Stimulated activated CD8-positive, alpha-beta memory T cell treated with anti-CD3 and anti-CD28 coated beads, Interleukin-12 subunit alpha, Interleukin-12 subunit beta, amount 100 ng/mL, for 24 hours (primary cell): Measurements from ENCODE around the gene RAB14.

Experiments
- DNase-seq: peaks from one replicate; pipeline ENCODE4 v3.0.0-alpha.2; 2020; ENCODE audit errors: extremely low read depth

Gene RAB14

DNA sequence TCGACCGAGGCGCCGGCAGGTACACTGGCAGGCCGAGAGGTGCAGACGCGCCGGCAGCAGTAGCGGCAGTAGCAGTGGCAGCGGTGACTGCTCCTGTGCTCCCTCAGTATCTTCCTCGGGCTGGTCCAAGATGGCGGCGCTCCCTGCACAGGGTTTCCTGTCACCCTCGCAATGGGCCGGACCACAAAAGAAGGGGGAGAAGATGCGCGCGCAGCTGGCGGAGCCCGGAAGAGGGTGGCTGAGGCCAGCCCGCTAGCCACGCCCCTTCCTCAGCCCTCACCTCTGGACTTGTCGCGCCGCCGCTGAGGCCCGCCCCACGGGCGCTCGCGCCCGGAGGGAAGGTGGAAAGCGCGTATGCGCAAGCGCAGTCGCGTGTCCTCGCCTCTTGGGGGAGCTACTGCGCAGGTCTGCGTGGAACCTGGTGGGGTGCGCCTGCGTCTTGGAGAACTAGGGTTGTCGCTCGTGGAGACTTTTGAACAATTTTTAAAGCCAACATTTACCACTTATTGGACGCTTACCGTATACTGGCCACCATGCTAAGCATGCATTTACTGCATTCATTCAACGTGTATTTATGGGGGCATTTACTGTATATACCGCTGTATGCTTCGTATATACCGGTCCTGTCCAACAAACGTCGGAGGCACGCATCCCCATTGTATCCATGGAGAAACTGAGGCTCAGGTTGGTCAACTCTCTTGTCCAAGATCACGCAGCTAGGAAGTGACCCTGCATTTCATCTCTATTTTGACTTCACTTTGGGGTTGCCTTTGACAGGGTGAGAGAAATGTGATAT, at the start of gene RAB14:
RAB14 (minus strand) TSS at position 132 of the 796 bp plus-strand sequence. CDS start 8,457 bp downstream, outside the sequence.
- peak; percentile 100 for DNase-seq

DNA sequence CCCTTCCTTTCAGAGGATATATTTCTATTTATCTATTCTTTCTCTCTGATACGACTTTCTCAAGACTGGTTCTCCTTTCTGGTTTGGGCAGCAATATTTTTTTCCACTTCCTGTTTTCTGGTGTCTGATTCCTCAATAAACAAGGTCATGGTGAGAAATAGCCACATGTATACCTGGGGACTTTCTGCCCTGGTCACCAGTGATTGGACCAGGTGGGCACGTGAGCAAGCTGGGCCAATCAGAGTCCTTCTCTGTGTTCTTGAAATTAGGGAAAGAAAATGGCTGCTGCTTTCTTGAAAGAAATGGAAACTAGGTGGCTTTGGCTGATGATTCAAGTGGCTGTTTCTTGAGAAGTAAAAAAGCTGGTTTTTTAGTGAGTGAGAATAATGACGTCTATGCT, 47.9 kb upstream of the RAB14 start:
- DNase-seq, result no peak

DNA sequence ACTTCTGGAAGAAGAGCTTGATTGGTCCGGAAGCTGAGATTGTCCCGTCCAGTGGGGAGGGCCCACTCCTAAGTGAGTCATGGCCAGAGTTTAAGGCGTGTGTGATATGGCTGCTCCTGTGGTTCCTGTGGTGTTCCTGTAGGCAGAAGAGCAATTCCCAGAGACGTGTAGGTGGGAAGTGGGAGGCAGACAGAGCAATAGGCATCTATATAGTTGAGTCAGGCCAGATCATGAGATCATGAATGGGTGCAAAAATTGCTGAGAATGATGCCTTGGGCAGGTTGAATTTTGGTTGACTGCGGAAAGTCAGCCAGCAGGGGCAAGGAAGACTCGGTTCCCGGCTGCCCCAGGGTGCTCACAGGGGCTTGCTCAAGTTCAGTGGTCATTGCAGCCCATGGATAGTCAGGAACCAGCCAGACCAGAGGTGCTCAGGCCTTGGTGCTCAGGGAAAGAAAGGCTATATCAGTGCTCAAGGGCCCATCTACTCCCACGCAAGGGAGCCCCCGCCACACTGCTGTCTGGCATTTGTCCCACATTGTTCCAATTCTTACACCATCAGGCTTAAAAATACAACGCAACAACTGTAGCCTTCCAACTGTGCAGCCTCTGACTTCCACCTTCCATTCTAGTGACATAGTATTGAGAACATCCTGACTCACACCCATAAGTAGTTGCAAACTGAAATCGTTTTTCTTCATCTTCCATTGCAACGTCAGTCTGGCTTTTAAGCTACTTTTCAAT, 45.3 kb upstream of the RAB14 start:
- DNase-seq, result no peak

DNA sequence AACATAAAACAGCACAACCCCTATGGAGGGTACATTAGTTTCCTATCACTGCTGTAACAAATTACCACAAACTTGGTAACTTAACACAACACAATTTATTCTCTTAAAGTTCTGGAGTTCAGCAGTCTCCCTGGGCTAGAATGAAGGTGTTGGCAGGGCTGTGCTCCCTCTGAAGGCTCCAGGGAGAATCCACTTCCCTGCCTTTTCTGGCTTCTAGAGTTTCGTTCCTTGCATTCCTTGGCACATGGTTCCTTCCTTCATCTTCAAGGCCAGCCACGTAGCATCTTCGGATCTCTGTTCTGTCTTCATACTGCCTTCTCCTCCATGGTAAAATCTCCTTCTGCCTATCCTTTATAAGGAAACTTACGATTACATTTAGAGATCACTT, 41.3 kb upstream of the RAB14 start:
- no peak for DNase-seq

DNA sequence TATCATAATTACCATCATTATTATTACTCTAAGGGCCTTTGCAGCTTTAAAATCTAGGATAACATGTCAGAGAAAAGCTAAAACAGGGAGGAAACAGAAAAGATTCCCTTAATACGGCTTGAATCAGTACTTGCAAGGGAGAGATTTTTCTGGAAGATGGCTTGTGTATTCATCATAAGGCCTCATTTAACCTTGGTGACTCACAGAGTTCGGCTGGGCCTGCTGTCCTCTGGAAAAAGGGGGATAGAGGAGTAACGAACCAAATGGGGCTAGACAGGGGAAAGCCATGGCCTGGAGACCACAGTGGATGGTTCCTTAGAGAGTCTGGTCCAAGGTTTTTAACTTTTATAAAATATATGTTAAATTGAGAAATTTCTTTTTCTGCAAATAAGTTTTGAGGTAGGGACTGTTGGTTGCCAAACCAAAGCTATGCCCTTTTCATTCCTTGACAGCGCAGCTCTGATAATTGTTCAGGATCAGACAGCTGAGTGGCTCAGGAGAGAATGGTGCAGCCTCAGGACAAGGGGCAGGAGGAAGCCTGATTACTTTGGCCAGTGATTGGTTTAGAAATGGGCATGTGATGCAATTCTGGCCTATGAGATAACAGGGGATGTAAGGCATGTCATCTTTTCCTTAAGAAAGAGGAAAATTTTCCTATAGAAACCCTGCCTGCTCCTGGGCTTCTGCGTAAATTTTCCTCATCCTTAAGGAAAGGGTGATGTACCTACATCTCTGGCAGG, 40.7 kb upstream of the RAB14 start:
- DNase-seq, result no peak

DNA sequence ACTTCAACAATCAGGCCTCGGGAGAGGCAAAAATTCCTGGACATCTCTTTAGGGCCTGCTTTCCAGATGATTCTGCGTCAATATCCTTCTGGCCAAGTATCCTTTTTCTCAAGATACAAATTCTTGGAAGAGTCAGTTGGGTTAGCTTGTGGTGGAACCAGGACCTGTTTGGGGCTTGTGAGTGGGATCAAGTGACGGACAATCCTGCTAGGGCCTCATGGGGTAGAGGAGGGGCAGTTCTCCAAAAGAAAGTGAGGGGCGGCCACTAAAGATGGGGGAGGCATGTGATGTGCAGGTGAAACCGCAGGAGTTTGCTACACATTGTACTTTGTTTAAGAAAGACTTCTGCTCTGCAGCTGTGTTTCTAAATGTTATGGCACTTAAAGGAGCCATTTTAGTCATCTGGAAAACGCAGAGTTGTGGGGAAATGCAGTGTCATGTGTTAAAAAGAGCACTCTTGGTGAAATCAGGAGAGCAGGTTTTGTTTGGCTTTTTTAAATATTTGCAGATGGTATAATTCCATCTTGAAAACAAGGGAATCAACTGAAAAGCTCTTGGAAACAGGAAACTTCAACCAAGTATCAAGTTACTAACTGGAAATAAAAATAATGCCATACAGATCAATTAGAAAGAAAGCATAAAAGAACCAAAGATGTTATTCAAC, 38.9 kb upstream of the RAB14 start:
- DNase-seq, result no peak

DNA sequence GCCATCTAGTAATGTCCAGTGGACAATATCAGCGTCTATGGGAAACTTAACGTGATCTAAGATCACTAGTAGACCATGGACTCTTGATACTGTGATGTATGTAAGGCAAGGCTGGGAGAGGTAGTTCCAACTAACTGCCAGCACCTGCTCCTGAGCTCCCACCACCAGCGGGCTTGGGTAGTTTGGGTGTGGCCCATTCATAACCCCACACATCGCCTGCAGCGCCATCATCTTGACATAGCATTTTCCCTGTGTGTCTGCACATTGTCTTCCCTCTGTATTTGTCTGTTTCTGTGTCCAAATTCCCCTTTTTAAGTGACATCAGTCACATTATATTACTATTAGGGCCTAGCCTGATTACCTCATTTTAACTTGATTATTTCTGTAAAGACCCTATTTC, 38.2 kb upstream of the RAB14 start:
- DNase-seq, result no peak

DNA sequence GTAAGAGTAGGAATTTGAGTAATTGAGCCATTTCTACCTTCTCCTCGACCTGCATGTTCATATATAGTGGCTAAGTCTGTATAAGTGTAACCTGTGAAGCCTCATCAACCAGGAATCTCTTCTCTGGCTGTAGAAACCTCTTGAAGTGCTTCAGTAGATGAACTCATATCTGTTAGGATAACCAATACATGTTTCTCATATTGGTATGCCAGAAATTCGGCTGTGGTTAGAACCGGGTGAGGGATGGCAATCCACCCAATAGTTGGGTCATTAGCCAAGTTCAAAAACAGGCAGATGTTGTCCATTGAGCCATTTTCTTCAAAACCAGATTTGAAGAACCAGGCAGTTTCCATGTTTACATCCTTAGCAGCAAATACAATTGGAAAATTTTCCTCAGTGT, 37.4 kb upstream of the RAB14 start:
- DNase-seq, result no peak

DNA sequence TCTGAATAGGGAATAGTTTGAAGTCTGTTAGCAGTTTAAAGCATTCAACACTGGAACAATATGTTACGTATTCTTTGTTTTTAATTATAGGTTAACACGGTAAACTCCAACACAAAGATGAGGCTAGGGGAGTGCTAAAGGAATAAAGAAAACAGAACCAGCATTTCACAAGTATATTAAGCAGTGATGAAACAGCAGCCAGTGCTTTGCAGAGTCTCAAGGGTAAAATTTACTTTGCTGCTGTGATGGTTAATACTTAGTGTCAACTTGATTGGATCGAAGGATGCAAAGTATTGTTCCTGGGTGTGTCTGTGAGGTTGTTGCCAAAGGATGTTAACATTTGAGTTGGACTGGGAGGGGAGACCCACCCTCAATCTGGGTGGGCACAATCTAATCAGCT, 36.2 kb upstream of the RAB14 start:
- no peak for DNase-seq

DNA sequence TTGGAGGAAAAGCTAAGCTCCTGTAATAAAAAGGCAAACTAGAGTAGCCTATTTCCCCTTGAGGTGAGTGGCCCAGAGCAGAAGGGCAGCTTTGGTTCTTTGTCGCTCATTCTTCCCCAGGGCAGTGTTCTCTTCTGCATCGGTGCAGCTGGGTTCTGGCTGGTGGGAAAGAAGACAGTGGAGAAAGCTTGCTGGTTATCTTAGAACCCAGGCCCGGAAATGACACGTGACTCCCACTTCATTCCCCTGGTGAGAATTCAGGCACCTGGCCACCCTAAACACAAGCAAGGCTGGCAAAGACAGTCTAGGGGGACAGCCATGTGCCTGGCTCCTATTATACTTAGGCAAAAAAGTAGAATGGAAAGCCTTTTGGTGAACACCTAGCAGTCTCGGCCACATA, 33.8 kb upstream of the RAB14 start:
- no peak for DNase-seq

DNA sequence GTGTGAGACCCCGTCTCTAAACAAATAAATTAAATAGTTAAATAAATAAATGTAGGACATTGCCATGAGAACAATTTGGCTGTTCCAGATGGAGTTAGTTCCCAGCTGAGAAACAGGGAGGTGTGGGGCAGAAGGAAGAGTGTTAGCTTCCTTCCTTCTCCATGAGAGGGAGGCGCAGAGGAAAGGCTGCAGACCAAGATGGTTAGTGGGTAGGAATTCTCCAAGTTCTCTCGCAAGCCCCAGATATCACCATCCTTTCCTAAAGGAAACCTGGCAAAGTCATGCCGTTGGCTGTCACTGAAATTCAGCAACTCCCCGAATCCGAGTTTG, 33.1 kb upstream of the RAB14 start:
- no peak for DNase-seq

DNA sequence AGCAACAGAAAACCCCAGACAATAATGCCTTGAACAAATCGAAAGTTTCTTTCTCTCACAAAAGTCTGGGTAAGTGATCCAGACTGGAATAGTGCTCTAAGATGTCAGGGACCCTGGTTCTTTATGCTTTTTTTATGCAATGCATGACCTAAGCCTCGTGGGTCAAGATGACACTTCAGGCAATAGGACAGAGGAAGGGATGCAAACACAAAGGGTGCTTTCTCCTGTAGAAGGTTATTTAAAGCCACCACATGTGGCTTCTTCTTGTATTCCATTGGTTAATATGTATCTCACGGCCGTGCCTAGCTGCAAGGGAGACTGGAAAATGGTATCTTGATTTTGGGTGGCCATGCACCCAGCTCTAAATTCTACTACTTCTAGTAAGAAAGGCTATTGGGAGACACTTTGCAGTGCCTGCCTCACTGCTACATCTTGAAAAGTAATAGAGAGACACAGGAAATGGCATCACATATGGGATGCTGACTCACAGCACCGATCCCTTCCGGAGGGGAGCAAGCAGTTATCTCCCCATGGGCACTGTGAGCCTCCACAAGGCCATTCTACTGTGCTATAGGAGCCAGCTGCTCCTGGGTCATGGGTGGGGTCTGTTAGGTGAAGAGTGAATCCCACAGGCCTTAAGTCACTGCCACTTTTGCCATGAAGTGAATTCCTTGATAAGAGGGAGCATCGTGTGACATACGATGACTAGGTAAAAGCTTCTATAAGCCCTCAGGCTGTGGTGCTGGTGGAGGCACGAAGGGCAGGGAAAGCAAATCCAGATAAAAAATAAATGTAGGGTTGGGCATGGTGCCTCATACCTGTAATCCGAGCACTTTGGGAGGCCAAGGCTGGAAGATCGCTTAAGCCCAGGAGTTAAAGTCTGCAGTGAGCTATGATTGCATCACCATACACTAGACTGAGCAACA, 32.5 kb upstream of the RAB14 start:
- DNase-seq, result no peak

DNA sequence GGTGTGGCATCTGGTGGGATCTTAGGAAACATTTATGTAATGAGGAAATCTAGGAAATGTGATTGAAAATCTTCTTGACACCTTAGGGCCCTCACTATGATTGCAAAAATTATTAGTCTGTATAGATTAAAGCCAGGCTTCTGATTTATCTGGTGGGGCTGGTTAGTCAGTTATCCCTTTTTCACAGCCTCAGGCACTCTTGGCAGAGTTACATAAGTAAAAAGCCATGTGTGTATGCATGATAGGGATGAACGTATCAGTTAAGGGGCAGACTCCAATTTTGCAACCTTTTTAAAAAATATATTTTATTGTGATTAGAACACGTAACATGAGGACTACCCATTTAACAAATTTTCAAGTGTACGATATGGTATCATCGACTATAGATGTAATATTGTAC, 30.6 kb upstream of the RAB14 start:
- no peak for DNase-seq

DNA sequence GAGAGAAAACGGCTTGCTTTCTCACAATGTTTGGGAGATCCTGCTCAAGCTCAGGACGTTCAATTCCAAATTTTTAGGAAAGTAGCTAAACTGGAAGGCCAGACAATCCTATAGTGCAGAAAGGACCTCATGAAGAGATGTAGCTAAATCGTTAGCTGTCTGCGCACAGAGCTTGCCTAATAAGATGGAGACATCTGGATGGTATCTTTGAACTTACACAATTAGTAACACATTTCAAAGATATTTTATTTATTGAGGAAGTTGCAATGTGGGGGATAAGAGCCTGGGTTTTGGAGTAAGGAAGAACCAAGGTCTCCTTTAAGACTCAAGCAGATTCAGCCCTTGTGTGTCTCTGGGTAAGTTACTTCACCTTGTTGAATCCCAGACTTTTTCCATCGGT, 28.6 kb upstream of the RAB14 start:
- no peak for DNase-seq

DNA sequence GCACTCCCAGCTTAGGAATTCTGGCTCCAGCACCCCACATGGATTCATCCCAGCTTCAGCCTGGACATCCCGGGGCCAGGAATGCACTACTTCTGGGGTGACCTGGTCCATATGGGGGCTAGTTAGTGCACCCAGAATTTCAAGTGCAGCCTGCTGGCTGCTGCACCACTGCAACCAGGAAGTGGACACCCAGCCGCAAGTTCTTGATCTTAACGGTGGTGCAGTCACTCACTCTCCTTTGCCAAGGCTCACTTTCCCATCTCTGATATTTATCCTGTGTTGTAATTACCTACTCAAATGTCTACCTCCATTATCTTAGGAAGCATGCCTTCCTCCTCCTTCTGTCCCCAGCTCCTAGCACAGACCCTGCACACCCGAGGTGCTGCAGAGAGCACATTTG, 26.2 kb upstream of the RAB14 start:
- DNase-seq, result no peak

DNA sequence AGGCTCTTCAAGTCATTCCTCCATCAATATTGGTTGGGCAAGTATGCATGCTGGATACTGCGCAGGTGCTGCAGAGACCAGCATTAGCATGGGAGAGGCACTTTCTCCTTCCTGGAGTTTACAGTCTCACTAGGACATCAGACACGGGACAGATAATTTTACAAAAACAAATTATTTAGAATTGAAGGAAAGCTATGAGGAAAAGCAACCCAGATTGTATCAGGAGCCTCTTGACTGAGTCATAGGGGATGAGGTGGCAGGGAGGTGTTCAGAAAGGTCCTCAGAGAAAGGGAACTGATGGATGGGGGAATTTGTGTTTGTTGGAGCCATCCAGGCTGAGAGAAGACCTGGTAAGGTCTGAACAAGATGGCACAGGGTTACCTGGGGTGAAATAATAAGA, 24.5 kb upstream of the RAB14 start:
- no peak for DNase-seq

DNA sequence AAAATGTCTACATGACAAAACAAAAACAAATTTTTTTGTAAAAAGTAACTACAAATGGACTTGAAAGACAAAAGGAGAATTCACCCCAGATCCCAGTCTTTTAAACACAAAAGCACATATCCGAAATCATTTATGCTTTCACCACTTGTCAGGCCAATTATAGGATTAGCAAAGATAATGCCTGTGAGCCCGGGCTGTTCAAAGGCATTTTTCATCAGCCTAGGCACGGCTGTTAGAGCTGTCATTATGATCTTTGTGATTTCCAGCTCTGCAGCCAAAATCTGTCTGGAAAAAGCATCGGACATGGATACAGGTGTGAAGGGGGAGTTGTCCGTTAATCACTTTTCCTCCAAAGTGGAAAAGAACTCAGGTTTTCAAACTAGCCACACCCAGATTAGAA, 23.6 kb upstream of the RAB14 start:
- no peak for DNase-seq

DNA sequence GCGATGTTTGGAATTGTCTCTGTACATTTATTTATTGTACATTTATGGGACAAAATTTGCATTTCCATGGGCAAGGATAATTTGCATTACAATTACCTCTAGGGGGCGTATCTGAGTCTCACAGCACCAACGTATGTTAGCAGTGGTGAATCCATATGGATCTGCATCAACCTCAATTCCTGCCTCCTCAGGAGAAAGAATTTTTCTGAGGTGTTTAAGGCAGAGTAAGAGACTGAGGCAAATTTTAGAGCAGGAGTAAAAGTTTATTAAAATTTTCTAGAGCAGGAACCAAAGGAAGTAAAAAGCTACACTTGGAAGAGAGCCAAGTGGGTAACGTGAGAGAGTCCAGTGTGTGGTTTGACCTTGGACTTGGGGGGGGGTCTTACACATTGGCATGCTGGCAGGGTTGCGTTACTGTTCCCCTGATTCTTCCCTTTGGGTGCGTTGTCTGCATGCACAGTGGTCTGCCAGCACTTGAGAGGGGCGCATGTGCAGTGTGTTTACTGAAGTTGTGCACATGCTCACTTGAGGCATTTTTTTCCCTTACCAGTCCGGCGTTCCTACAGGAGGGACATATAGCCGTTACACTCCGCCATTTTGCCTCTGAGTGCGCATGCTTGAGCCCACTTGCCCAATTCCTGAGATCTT, 21.0 kb upstream of the RAB14 start:
- no peak for DNase-seq

DNA sequence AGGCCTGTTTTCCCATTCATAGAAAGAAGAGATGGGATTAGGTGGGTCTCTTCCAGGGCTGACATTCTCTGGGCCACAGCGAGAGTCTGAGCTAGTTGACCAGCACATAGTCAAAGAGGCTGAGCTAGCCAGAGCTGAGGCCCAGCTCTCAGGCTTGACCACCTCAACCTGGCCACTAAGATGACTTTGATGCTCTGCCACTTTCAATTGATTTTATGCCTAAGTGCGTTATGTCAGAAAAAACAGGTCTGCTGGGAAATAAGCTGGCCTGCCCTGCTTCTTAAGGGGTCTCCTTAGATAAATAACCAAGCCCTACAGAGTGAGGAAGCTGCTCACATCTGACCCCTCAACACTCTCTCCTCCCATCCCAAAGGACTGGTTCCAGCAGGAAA, 20.0 kb upstream of the RAB14 start:
- no peak for DNase-seq

DNA sequence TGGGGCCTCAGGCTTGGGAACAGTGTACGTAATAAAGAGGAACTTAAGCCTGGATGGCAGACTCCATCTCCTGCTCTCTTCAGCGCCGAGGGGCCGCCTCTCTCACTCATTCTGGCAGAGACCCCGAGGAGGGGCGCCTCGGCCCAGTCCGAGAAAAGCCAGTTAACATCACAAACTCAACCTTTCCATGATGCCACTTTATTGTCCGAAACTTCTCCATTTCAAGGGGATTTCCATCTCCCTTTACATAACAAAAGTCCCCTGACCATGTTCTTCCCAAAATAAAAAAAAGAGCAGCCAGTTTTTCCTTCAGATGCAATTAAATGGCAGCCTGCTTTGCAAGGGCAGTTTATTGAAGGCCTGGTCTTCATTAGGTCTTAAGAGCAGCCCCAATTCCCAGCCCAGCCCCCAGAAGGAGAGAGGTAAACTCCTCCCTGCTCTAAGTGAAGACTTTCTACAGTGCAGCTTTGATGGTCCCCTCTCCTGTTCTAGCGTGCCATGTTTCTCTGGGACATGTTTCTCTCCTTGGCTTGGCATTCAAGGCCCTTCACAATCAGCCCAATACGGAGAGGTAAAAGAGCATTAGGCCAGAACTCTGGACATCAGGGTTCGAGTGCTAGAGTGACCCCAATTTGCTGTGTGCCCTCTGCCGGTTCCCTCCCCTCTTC, 19.5 kb upstream of the RAB14 start:
- DNase-seq, result no peak
